HPDE6-E6E7 (cell line): ENCODE measurements around the gene CRADD.

Experiments used
- DNase-seq: peaks from one replicate; pipeline ENCODE4 v3.0.0; 2011; ENCODE audit warnings: missing footprints; ENCODE audit errors: extremely low spot score

The CRADD gene

GRCh38 chr12:93938317-93938716 lies 261.1 kb downstream of the CRADD start:
- no peak for DNase-seq

DNA sequence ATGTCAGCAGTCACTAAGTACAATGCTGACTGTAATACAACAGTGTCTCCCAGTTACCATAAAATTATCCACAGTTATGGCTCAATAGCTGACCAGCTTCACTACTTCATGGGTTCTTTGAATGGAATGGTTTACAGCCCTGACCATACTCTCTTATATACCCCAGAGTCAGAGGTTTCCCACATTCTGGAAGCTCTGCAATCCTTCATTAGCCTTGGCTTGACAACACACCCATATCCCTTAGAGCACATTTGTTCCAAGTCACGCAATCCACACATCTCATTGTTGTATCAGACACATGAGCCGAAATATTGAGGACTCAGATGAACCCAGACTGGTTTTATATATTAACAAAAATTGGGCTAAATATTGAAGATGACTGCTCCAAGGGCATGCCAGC lies 261.8 kb downstream of the CRADD start:
- DNase-seq: no peak

DNA sequence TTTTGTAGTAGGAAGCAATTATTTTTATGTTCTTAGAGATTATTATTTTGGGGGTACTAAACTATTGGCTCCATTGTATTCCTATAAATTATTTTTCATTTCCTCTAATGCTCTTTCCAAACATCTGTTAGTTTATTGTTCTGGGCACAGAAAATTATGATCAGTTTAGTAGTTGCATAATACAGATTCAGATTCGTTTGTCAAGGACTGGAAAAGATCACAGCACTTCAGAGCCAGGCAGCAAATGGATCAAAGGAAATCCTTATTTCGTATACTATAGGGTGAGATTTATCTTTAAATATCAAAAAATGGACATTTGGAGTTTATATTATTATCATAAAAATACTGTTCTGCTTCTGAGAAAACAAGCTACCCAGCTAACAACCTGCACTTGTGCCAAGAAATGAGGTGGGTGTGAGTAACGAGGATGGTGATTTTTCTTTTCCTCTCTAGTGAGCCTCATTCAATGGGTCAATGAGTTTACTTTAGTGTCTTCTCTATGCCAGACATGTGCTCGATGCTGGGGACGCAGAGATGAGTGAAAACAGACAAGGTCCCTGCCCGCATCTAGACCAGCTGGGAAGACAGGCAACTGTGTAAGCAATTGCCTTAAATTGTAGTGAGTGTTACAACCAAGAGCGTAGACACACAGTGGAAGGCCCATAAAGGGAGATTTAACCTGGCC lies 262.6 kb downstream of the CRADD start:
- no peak for DNase-seq

- peak; percentile 17 for DNase-seq
These were observed 266.6 kb downstream of the CRADD start for GRCh38 chr12:93943780-93944179.

GRCh38 chr12:93944201-93944600 lies 267.0 kb downstream of the CRADD start:
- DNase-seq: no peak
